ENCODE results near the gene MPRIP. TPM values are rescaled to one million over a fixed set of nuclear protein-coding genes. Genes with fewer than 3 reads are reported as not detected.

The MPRIP gene
- total RNA-seq, 2 donors from 2014 or later, result 235 to 252 TPM

DNA sequence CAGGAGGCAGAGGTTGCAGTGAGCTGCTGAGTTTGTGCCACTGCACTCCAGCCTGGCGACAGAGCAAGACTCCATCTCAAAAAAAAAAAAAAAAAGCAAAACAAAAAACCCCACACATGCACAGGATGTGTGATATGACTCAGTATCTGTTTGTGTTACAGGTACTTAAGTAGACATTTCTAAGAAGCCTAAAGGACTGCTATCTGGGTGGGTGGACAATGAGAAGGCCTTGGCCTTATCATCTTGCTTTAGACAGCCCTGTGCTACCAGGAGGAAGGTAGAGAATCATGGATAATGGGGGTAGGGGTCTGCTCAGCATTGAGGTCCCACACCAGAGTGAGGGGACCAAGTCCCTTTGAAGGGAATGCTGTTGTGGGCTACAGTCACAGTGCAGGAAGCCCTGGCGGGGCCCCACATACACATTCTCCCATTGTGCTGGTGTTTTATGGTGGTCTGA, 137.1 kb downstream of the MPRIP start:
- Histone ChIP-seq H3K27me3 (replicated peaks; ENCODE audit: insufficient read depth) (no peaks in the 10 kb centered on the region), H3K27ac (no peak overlapping the region), H3K4me1 (ENCODE audit: control insufficient read depth in 1 of 2, low read depth in 2 of 2) (peaks cover 5 to 18% of the 10 kb centered on the region in 2 donors), H3K9me3 (no peaks in the 10 kb centered on the region), H3K36me3 (peaks cover 57% of the 10 kb centered on the region), H3K4me3 (no peak overlapping the region)
- DNase-seq (ENCODE audit: low spot score) (no peak), ATAC-seq (ENCODE audit: insufficient number of reproducible peaks, low FRiP score, low read depth) (no peak)
- no peak for TF ChIP-seq CTCF (IDR thresholded peaks at IDR 0.05)

GRCh38 chr17:17180141-17180603, 137.9 kb downstream of the MPRIP start:
- DNase-seq (ENCODE audit: low spot score) (no peak), ATAC-seq (ENCODE audit: insufficient number of reproducible peaks, low FRiP score, low read depth) (peak; percentile 13)
- Histone ChIP-seq H3K27me3 (replicated peaks; ENCODE audit: insufficient read depth) (no peaks in the 10 kb centered on the region), H3K27ac (no peak overlapping the region), H3K36me3 (peaks cover 53% of the 10 kb centered on the region), H3K4me3 (no peak overlapping the region), H3K4me1 (ENCODE audit: control insufficient read depth in 1 of 2, low read depth in 2 of 2) (peaks cover 5 to 18% of the 10 kb centered on the region in 2 donors), H3K9me3 (no peaks in the 10 kb centered on the region)
- TF ChIP-seq CTCF (IDR thresholded peaks at IDR 0.05), result no peak

DNA sequence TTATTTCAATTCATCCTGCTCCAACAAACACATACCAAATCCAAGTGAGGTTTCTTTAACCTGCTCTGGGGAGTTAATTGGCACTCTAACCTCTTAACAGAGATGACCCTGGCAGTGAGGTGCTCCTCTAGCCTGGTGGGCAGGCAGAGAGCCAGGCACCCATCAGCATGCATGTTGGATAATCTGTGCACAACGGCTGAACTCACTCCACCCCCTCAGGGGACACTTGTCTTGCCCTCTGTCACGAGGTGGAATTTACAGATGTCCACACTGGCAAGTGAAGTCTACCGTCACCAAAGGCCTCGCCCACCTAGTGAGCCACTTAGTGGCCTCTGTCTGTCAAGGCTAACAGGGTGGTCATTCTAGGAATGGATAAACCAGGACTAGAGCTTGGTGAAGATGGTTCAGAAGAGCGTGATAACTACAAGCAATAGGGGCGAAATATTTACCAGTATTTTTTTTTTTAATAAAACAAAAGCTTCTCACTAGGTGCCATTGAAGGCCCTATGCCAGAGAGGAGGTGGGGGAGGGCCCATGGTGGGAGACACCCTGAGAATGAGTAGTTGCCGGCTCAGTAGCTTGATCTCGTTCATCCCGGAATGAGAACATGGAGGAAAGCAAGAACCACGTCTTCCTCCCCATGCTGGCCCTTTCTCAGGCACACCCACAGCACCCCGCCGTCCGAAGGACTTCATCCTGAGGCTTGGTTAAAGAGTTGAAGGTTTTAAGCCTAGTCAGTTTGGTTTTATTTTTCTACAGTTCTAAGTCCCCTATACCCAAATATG, 138.7 kb downstream of the MPRIP start:
- no peaks in the 10 kb centered on the region for H3K9me3 ChIP-seq
- peaks cover 46% of the 10 kb centered on the region for H3K36me3 ChIP-seq
- ATAC-seq (ENCODE audit: insufficient number of reproducible peaks, low FRiP score, low read depth), result no peak
- H3K4me3 ChIP-seq, result no peak overlapping the region
- H3K4me1 ChIP-seq (ENCODE audit: control insufficient read depth in 1 of 2, low read depth in 2 of 2), result peaks cover 5 to 20% of the 10 kb centered on the region in 2 donors
- DNase-seq (ENCODE audit: low spot score), result no peak
- peak overlapping the region; percentile 25 to 58 for H3K27ac ChIP-seq
- TF ChIP-seq CTCF (IDR thresholded peaks at IDR 0.05), result no peak
- no peaks in the 10 kb centered on the region for H3K27me3 ChIP-seq (replicated peaks; ENCODE audit: insufficient read depth)

- no peak for DNase-seq (ENCODE audit: low spot score)
- Histone ChIP-seq H3K9me3 (no peaks in the 10 kb centered on the region), H3K27ac (peak overlapping the region; percentile 25 to 58), H3K36me3 (peaks cover 38% of the 10 kb centered on the region), H3K4me3 (no peak overlapping the region), H3K27me3 (replicated peaks; ENCODE audit: insufficient read depth) (no peaks in the 10 kb centered on the region), H3K4me1 (ENCODE audit: control insufficient read depth in 1 of 2, low read depth in 2 of 2) (peaks cover 5 to 30% of the 10 kb centered on the region in 2 donors)
- ATAC-seq (ENCODE audit: insufficient number of reproducible peaks, low FRiP score, low read depth), result no peak
- no peak for TF ChIP-seq CTCF (IDR thresholded peaks at IDR 0.05)
Measured at GRCh38 chr17:17181666-17182597, 139.7 kb downstream of the MPRIP start.
